Measurements from ENCODE around the gene COL4A4.

Gene COL4A4

DNA sequence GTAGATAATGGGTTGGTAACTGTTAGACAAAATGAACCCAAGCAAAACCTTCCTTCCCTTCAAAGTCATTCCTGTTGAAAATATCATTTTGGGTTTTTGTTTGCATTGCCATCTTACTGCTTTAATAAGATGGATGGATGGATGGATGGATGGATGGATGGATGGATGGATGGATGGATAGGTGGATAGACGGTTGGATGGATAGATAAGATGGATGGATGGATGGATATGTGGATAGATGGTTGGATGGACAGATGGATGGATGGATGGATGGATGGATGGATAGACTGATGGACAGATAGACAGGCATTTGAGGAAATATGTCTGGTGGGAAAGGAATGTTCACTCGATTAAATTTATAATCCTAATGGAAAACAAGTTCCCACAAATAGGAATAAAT is 133.2 kb downstream of the COL4A4 start:
- DNase-seq (ENCODE audit: low read depth): no peak

- no peak for DNase-seq (ENCODE audit: low read depth)
These were observed 134.4 kb downstream of the COL4A4 start for GRCh38 chr2:227029426-227030105.

GRCh38 chr2:227025510-227025909 is 138.5 kb downstream of the COL4A4 start:
- DNase-seq (ENCODE audit: low read depth): no peak

- DNase-seq (ENCODE audit: low read depth): no peak
These were observed 141.4 kb downstream of the COL4A4 start for GRCh38 chr2:227022608-227023007.

GRCh38 chr2:227020416-227020815 is 143.6 kb downstream of the COL4A4 start:
- DNase-seq (ENCODE audit: low read depth): no peak

- DNase-seq (ENCODE audit: low read depth): no peak
These were observed 147.1 kb downstream of the COL4A4 start for GRCh38 chr2:227016894-227017293.

DNA sequence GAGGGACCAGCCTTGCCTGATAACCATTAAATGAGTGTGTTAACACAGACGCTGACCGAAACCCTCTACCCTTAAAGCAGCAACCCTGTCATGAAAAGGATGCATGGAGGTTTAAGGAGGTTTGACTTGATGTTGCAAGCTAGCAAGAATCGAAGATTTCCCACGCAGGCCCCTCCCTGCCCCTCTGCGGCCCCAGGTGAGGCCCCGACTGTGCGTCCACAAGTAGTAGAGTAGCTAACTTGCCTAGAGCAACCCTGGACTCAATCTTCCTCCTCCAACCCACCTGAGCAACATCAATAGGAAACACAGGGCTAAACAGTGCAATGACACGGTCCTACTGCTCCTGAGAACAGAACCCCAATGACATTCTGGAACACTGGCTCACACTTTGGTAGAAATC is 150.1 kb downstream of the COL4A4 start:
- DNase-seq (ENCODE audit: low read depth): no peak

DNA sequence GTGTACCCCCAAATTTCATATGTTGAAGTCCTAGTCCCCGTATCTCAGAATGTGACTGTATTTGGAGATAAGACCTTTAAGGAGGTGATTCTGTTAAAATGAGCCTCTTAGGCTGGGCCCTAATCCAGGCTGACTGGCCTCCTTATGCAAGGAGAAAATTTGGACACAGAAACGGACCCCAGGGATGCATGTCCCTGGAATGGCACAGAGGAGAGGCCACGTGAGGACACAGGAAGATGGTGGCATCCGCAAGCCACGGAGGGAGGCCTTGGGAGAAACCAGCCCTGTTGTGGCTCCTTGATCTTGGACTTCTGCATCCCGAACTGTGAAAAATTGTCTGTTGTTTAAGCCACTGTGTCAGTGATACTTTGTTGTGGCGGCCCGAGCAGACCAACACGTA is 150.7 kb downstream of the COL4A4 start:
- DNase-seq (ENCODE audit: low read depth): no peak

GRCh38 chr2:227010433-227010832 is 153.6 kb downstream of the COL4A4 start:
- DNase-seq (ENCODE audit: low read depth): no peak

GRCh38 chr2:227007940-227008339 is 156.1 kb downstream of the COL4A4 start:
- DNase-seq (ENCODE audit: low read depth): no peak

DNA sequence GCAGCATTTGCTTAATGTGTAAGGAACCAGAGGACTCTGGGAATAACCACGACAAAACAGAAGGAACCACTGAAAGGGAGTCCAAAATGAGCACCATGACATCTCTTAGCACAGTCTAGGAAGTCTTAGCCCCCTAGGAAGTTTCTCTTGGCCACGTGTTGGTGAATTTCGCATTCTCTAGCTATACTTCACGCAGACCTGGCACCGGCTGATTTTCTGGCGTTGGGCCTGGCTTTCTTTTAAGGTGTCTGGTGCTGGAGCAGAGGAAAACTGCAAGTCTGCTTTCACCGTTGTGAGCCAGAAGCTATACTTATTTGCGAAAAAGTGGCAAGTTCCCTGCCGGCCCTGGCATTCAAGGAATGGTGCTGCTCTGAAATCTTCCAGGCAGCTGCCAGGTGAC is 156.9 kb downstream of the COL4A4 start:
- no peak for DNase-seq (ENCODE audit: low read depth)

- no peak for DNase-seq (ENCODE audit: low read depth)
These were observed 157.7 kb downstream of the COL4A4 start for GRCh38 chr2:227006189-227006897.

DNA sequence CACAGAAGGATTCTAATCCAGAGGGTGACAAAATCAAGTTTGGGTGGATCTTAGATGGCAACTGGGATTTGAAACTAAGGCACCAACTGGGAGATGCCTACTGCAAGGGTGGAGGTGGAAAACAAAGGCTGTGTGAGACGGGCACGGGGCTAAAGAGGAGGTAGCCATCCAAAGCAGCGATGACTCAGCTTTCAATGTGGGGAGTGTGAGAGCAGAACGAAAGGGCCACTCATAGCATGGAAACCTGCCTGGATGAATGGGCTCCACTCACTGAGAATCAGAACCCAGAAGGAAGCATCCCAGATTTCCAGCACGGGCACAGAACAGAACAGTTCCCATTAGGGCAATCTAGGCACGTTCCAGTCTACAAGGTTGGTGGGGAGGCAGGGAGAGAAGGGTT is 159.5 kb downstream of the COL4A4 start:
- DNase-seq (ENCODE audit: low read depth): no peak

GRCh38 chr2:227000123-227000522 is 163.9 kb downstream of the COL4A4 start:
- no peak for DNase-seq (ENCODE audit: low read depth)

DNA sequence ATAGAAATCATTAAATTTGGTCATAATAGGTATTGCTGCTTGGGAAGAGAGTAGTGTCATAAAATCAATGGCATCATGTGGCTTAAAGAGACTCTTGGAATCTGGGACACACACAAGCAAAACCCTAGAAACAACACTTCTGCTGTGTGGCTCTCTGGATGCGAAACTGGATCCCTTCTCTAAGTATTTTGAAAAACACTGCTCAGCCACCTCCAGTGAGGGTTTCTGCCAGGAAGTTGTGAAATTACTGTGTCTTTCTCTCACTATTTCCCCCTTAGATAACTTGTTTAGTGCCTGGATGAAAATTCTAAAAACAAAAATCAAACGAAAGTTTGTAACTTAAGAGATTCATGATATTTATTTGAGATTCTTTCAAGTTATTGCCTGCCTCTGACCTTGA is 164.3 kb downstream of the COL4A4 start:
- DNase-seq (ENCODE audit: low read depth): no peak

DNA sequence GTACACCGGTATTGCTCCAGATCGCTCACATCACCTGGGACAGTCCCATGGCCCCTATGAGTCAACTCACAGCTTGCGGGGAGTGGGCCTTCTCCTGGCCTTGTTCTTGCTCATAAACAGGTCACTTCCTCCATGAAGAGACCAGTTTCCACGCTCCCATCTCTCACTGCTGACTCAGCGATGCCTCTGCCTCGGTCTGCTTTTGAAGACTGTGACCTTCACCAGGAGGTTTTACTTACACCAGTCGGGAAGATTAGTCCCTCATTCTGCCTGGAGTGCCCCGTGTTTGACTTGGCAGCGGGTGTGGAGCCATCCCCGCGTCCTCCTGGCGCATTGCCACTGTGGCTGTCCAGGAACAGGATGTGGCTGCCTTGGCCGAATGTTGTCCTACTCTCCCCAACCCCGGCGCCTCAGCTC is 168.4 kb downstream of the COL4A4 start:
- DNase-seq (ENCODE audit: low read depth): no peak

GRCh38 chr2:226994775-226995174 is 169.2 kb downstream of the COL4A4 start:
- DNase-seq (ENCODE audit: low read depth): no peak

DNA sequence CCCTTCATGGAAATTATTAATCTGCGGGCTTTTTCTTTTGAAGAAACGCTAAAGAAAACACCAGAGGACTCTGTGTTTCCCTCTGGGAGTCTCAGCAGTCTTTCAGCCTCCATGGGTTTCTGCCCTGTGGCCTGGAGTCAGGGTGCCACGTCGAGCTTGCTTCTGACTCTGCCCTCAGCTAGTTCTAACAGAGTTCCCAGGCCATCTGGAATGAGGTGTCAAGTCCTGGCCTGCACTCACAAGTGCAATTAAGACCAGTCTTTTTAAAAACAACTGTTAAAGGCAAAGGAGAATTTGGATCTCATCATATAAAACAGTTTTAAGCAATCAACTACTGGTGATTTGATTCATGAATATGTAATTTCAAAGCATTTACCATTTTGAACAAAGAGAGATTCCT is 170.8 kb downstream of the COL4A4 start:
- no peak for DNase-seq (ENCODE audit: low read depth)

DNA sequence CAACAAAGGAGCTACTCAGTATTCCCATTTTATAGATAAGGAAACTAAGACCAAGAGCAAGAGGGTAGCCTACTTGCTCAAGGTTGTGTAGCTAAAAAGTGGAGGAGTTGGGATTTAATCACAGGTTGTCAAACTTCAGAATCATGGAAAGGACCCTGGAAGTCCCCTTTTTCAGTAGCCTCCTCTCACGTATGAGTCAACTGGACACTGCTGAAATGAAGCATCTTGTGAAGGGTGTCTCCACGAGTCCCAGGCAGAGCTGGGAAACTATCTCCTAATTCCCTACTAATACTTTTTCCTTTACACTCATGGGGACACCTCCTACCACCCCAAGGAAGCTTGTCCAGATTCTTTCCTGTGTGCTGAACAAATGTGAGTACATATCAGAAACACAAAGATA is 172.3 kb downstream of the COL4A4 start:
- no peak for DNase-seq (ENCODE audit: low read depth)

GRCh38 chr2:226985583-226985946 is 178.4 kb downstream of the COL4A4 start:
- DNase-seq (ENCODE audit: low read depth): no peak

DNA sequence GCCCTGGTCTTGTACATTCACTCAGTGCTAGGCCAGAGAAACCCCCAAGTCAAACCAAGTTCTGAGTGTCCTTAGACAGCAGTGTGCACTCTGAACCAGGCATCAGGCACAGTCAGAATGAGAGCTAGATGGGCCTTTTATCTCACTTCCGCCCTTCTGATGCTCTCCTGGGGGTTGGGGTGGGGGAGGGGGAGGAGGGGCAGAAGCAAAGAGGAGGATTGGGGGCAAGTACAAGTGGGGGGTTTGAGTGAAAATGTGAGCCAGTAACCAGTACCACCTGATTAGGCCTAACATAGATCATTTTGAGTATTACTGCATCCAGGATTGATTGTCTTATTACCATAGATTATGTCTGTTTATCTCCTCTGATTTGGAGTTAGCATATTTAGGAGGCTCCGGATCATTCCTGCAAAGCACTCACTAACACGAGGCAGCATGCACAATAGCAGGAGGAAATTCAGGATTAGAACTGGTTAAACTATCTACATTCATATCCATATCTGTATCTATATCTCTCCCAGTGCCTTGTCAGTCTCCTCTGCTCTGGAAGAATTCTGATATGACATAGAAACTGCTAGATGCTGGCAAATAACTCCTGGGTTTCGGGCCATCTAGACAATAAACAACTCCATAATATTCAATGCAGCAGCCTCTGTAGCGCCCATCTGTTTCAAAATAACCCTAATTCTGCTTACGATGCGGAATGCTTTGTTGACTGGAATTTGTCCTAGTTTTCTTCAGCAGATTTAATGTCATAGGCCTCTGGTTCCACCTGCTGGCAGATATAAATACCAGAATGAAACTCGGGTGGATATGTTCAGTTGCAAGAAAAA is 179.0 kb downstream of the COL4A4 start:
- DNase-seq (ENCODE audit: low read depth): no peak

- DNase-seq (ENCODE audit: low read depth): no peak
These were observed 179.9 kb downstream of the COL4A4 start for GRCh38 chr2:226983895-226984749.

Measured in stimulated activated CD8-positive, alpha-beta memory T cell treated with anti-CD3 and anti-CD28 coated beads, Interleukin-15, amount 100 ng/mL, for 1 hour (primary cell).